CD4-positive, alpha-beta T cell treated with Interleukin-15 for 4 hours (primary cell): ENCODE data around the gene CAMTA1.

ENCODE experiments used
- DNase-seq: peaks from one replicate; pipeline ENCODE4 v3.0.0-alpha.2; 2020; ENCODE audit warnings: low spot score

Gene CAMTA1

DNA sequence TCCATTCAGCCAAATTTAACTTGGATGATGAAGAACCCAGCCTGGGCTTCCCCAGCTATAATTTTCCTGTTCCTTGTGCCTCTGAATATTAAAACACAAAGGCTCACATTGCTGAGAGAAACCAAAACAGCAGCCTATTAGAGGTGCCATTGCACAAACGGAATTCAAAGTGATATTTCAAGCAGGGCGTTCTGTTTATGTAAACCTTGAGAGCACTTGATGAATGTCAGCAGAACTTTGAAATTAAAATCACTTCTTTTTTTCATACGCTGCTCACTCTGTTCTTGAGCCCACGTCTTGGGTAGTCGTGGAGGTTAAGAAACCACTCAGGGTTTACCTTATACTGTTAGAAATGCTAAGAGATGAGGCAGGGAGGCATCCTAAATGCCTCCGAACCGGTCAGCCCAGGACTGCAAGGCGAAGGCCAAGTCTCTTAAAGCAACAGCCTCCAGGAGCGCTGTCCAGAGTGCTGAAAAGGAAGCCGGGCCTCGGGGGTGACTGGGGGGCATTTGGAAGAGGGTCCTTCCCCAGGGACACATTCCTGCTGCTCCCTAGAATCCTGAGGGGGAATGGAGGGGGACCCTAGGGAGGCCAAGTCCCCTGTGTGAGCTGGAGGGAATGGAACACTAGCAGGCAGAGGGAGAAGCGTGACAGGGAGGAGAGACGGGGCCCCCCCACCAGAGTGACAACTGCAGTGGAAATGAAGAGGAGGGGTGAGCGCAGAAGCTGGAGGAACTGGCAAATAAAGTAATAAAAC, 831.0 kb downstream of the CAMTA1 start:
- DNase-seq: no peak

DNA sequence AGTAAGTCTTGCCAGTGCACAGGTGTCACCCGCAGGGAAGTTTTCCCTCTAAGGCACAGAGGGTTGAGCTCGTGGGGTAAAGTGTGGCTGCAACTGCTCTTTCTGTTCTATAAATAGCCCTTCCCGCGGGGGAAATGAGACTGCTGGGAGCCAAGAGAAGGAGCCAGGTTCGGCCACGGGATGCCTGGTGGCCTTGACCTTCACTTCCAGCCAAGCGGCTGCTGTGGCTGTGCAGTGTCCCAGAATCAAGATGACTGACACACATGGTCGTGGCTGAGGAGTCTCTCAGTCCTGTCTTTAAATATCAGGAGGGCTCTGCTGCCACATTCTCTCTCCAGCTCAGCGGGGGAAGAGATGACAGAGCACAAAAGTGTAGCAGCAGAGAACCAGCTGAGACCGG, 831.7 kb downstream of the CAMTA1 start:
- no peak for DNase-seq

DNA sequence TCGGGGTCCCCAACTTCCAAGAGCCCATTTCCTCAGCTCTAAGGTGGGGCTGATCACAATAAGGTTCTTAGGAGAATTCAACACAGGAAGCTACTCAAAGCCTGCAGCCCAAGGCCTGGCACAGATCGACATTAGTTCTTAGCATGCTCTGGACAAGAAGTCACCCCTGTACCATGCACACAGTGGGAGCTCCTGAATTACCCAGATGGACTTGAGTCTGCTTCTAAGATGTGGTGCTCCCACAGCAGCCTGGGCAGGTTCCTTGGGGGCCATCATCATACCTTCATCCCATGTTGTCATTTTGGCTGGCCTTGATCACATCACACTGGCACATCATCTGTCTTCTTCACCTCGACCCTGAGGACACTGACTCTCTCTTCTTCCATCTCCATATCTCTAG, 832.6 kb downstream of the CAMTA1 start:
- no peak for DNase-seq

DNA sequence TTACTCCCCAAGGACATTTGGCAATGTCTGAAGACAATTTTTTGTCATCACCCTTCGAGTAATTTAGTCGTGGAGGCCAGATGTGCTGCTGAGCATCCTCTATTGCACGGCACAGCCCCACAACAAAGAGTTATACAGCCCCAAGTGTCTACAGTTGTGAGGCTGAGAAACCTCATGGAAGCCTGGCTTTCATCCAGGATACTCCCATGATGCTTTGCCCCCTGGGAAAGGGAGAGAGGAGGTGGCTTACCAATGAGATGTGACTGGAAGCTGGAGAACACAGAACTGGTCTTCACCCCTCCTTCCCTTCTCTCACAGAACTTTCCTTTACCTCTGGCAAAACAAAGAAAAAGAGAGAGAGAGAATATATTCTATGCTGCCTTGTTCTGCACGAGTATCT, 834.9 kb downstream of the CAMTA1 start:
- no peak for DNase-seq

DNA sequence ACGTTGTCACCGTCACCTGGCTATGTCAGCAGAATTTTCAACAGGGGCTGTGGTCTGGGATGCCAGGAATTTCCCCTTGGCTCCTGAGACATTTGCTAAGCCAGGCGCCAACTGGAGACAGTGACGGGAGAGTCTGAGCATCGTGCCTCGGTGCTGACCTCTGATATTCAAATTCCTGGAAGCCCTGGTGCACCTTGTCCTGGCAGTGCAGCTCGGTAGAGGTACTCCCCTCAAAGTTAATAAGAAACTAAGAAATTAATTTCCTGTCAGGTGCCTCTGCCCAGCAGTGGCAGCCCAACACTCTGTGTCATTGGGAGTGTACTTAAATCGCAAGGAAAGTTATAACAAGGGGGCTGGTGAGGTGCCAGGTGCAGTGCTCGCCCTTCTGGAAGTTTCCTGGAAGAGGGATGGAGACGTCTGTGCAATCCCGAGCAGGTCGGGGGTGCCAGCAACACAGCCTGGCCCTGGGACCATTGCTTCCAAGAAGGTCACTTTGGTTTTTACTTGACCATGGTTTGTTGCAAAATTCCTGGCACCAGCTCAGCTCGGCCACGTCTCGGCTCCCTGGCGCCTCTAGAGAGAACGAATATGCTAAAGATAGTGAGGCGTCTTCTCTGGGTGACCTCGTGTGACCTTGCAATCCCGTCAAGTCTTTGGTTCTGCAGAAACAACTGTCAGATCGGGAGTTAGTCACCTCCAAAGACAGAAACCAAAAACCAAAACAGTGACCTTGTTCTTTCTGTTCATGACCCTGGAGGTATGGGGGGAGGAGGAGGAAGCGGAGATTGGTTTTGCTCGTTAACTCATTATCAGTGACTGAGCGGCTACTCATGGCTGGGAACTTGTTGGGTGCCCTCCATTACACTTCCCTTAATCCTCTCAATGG, 836.3 kb downstream of the CAMTA1 start:
- no peak for DNase-seq

DNA sequence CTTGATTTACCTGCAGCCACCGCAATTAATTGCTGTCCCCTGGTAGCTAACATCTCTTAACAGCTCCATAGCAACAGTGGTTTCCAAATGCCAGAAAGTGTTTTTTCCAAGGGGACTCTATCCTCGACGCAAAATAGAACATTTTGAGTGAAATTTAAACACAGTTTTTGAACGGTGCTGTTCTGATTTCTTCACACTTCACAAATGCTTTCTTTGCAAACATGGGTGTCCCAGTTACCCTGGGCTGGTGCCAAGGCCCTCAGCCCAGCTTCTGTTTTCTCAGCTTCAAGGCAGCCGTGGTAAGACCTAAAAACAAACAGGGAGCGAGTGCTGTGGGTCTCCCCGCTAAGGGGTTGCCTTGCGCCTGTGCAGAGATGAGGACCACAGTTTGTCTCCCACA, 838.6 kb downstream of the CAMTA1 start:
- DNase-seq: no peak

DNA sequence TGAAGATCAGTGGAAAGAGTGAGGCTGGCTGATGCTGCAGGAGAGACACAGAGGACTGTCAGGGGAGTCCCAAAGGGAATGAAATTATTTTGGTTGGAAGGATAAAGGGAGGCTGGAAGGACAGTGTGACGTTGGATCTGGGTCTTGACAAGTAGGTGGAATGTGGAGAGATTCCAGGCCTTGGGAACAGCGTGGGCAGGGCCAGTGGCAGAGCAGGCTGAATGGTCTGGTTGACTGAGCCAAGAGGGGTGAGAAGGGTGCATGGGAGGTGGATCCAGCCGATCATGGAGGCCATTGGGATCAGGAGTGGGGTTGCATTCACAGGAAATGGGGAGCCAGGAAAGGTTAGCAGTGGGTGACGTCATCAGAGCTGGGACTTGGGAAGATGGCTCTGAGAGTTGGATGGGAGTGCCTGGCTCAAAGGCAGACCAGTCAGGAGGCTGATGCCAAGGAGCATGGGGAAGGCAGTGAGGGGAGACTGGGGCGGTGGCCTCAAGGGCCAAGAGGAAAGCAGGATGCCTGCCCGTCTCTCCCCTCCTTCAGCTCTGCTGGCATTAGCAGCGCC, 839.6 kb downstream of the CAMTA1 start:
- no peak for DNase-seq

DNA sequence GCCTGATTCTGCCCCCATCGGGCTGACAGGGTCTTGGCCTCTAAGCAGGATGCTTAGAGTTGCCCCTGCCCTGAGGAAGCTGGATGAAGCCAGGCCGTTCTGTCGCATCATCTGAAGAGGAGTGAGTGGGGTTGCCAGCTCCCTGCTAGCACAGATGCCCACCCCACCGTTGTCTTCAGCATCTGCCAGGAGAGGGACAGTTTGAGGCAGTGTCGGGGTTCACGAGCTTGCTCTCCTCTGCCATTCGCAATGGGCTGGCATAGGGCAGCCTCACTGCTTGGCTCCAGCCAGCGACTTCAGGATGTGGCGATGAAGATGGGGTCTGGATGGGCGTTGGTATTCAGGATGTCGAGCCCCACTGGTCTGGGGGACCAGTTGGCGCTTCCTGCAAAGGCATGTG, 840.1 kb downstream of the CAMTA1 start:
- no peak for DNase-seq

DNA sequence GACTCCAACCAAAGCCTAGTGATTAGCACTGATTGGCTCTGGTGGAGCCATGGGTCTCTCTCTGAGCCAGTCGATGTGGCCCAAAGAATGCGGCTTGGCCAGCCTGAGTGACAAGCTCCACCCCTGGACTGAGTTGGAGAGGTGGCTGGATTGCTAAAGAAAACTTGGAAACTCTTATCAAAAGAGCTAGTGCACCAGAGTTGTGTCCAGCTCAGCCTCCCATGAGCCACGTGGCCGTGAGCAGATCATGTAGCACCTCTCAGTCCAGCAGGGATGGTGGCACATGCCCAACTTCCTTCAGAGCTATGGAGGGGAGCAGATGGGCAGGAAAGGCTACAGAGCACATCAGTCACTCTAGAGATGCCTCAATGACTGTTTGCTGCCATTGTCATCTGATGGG, 843.0 kb downstream of the CAMTA1 start:
- DNase-seq: no peak

DNA sequence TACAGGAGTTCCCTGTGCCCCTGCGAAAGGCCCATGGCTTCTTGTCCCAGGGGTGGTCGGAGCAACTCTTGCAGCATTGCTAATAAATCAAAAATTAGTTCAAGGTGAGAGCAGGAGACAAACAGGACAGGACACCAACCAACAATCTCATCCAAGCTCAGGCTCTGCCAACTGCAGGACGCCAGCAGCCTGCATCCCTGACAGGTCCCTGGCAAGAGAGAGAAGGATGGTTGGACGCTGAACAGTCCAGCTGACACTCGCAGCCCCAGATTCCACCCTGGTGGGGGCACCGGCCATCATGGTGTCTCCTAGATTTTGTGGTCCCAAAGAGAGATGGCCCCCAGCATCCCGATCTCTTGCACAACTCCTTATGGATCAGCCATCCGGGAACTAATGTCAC, 843.8 kb downstream of the CAMTA1 start:
- no peak for DNase-seq

DNA sequence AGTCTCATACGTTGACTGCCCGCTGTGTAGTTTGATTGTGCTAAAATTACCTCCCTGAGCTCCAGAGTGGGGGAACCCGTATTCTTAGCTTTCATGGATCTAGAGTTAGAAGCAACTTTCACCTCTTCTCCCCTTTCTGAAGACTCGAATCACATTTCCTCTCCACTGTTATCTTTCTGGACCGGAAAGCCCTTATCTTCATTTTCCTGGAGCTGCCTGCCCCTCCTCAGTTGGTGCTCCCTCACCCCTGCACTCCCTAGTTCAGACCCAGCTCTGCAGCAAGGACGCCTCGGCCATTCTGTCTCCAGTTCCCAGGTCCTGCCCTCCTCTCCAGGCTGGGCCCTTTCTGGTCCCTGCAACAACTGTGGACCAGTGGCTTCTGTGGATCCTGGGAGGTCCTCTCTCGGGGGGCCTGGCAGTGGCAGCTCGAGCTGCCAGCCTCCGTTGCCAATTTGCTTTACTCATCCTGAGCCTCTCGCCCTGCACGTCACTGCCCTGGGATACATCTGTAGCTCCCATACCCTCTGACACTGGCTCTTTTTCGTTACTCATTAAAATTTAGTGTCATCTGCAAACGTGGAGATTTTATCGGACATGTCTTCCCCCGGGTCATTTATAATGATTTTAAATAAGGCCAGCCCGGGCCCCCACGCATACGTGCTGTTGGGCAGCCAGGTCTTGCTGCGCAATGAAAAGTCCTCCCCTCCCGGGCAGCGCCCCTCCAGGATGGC, 844.4 kb downstream of the CAMTA1 start:
- no peak for DNase-seq

DNA sequence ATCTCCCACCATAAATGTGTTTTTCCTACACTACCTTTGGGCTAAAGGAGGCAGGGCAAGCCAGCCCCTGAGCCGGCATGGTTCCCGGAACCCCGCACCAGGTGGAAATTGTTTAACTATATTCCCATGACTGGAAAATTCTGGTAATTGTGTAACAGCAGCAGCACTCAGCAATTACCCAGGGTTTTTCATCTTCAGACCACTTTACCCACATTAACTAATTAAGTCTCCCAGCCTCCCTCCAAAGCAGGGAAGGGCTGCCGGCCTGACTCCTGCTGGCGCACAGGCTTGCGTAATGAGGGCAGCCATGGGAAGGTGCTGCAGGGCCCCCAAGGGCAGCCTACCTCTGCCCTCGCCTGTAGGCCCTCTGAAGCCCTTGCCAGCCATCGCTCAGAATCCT, 845.1 kb downstream of the CAMTA1 start:
- no peak for DNase-seq

DNA sequence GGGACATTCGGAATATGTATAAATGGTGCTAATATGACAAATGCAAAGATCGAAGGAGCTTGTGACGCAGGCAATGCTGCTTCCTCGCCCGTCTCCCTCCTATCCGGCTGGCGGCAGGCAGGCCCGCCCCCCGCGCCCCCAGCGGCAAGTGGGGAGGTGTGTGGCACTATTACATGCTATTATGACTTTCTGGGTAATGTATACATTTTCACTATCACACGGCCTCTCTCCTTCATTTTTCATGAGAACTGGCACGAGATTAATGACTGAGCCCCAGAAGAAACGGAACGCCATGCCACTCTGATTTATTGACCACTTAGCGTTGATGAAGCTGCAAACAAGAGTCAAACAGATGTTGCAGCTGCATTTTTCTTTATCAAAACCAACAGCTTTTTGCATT, 846.9 kb downstream of the CAMTA1 start:
- no peak for DNase-seq

DNA sequence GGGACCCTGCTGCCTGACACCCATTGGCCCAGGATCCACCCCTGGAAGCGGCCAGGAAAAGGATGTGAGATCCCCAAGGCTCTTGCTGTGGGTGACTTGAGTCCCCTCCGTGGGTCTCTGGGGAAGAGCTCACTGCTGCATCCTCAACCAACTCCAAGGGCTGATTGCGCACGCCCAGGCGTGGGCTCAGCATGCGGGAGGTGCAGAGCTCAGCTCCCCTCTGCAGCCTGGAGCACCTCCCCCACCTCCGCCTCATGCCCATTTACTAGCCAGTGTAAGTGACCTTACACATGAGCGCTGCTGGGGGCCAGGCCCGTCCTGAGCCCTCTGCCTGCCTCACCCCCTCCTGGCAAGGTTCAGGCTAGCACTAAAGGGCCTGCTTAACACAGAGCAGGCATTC, 847.4 kb downstream of the CAMTA1 start:
- no peak for DNase-seq

DNA sequence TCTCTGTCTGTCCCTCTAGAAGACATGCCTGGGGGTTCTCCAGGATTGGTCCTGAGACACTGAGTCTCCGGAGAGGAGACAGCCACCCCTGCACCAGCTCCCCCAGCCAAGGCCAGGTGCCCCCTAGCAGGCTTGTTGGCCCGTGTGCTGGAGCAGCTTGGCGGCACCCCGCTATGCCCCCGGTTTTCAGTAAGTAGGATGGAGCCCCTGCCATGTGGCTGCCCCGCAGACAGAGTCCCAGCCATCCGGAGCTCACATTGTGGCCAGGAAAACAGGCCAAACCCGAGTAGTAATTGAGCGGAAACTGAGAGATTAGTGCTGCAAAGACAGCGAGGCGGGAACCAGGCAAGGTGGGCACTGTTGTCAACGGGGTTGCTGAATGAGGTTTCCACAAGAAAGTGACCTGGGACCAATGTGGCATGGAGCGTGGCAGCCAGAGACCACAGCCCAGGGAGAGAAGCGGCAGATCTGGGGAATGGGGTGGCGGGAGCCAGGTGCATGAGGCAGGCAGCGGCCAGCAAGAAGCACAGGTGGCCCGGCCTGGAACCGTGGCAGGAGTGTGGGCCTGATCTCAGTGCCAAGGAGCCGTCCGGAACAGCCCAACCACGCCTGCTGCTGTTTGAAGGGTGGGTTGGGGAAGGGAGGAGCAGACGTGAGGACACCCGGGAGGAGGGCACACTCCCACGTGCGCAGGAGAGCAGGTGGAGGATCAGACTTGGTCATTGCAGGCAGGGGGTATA, 848.4 kb downstream of the CAMTA1 start:
- DNase-seq: no peak

DNA sequence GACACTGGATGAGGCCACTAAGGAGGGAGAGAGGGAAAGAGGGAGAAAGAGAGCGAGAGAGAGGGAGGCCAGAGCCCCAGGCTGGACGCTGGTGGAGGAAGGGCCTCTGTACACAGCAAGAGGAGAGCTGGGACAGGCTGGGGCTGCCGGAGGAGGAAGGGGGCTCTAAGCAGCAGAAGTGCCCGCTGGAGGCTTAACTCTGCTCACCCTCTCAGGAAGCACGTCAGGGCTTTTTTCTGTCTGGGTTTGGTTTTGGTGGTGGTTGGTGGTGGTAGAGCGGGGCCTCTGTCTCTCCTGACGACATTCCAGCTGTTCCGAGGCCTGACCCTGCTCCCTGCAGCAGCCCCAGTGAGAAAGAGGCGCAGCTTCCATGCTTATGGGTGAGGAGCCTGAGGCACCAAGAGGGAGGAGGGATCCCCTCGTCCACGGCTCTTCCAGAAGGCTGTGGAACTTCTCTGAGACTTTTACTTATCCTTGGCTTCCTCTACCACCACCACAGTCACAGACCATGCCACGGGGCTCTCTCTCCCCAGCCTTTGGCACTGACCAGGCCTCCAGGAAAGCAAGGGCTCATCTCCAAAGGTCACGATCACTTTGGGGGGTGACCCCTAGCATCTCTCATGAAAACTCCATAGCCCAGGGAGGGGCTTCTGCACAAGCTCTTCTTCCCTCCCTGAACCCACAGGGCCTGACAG, 849.4 kb downstream of the CAMTA1 start:
- DNase-seq: no peak

DNA sequence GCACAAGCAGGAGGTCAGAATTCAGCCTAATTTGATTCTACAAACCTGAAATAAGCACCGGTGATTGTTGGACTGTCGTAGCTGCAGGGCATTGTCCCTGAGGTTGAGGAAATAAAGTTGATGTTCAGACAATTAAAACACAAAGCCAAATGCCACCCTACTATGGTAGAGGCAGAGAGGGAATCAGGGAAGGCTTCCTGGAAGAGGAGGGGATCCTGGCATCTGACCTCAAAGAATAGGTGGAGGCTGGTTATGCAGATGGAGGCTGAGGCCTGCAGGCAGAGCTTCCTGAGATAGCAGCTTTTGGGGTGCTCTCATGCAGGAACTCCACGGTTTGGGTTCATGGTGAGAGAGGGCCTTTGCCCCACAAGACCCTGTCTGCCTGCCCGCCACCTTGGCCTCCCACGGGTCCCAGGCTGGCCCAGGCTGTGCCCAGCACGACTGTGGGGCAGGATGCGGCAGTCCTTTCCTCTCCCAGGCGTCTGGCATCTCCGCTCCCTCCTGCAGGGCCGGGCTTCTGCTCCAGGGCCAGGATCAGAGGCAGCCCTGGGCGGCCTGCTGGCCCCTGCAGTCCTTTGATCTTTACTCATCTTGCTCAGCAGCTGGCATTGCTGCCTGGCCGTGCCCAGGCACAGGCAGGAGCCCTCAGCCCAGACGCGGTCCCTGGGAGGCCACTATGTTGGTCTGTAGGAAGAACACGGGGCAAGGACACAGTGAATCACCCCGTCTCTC, 851.7 kb downstream of the CAMTA1 start:
- no peak for DNase-seq

DNA sequence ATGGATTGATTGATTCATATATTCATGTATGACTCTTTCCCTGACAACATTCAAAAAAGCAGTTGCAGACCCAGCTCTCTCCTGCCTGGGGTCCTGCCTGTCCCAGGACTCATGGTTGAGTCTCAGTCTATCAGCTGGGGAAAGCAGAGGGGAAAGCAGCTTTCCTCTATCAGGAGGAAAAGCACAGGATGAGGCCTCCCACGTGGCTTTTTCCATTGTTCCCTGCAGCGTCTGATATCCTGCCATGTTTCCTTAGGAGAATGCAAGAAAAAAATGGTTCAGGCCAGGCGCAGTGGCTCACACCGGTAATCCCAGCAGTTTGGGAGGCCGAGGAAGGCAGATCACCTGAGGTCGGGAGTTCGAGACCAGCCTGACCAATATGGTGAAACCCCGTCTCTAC, 852.8 kb downstream of the CAMTA1 start:
- DNase-seq: no peak

DNA sequence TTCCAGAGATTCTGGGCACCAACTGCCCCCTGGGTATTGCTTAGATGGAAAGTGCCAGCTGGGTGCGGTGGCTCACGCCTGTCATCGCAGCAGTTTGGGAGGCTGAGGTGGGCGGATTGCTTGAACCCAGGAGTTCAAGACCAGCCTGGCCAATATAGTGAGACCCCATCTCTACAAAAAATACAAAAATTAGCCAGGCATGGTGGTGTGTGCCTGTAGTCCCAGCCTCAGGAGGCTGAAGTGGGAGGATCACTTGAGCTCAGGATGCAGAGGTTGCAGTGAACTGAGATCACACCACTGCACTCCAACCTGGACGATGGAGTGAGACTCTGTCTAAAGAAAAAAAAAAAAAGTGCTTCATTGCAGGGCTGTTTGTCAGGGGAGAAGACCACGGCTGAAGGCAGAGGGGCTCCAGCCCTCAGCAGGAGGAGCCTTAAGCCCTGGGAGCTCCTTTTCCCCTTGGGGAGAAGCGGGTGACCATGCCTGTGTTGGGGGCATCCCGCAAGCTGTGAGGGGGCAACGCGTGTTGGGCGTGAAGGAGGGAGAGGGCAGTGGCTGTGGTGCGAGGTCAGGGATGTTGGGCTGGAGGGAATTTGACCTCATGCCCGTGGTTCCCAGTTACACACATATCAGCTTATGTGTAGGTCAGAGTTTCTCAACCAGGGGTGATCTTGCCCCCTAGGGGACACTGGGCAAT, 854.3 kb downstream of the CAMTA1 start:
- DNase-seq: no peak

DNA sequence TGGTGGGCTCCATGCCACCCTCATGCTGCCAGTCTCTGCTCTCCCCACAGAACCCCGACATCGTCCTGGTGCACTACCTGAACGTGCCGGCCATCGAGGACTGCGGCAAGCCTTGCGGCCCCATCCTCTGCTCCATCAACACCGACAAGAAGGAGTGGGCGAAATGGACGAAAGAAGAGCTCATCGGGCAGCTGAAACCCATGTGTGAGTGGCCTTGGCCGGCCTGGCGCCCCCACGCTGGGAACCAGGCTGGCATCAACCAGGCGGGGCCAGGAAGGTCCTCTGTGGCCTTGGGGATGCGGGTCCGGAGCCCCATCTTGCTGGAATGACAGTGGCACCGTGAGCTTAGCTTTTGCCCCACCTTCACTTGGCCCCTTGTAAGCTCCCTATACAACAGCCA, 855.1 kb downstream of the CAMTA1 start:
- no peak for DNase-seq
